Anterior cingulate cortex (tissue), 58 donors: ENCODE data around the gene ADAM15.
A peak's percentile ranks its signal among the peaks of the same experiment; 100 is the strongest.

Source experiments
- DNase-seq, 58 donors: peaks; one replicate each; lab custom pipeline; 2025; lab: John Stamatoyannopoulos, UW

ADAM15 gene

GRCh38 chr1:155082301-155083051 is 31.4 kb downstream of the ADAM15 start:
- DNase-seq, result peak in 1 of 58 donors; percentile 27

- no peak for DNase-seq
Observed at GRCh38 chr1:155083052-155083541, 32.0 kb downstream of the ADAM15 start.

- DNase-seq, result peak in 29 of 58 donors; percentile 8 to 75 (median 32)
Observed at GRCh38 chr1:155083865-155084721, 33.0 kb downstream of the ADAM15 start.

GRCh38 chr1:155084722-155085503 is 33.8 kb downstream of the ADAM15 start:
- peak; percentile 66 to 96 (median 91) for DNase-seq

GRCh38 chr1:155085504-155086127 is 34.5 kb downstream of the ADAM15 start:
- DNase-seq, result peak in 8 of 58 donors; percentile 15 to 63 (median 38)

- DNase-seq, result peak in 35 of 58 donors; percentile 9 to 73 (median 39)
Observed at GRCh38 chr1:155086128-155086741, 35.1 kb downstream of the ADAM15 start.

GRCh38 chr1:155086856-155087535 is 35.9 kb downstream of the ADAM15 start:
- no peak for DNase-seq

GRCh38 chr1:155091071-155092051 is 40.2 kb downstream of the ADAM15 start:
- peak in 52 of 58 donors; percentile 7 to 83 (median 54) for DNase-seq

- DNase-seq, result no peak
Observed at GRCh38 chr1:155092131-155092530, 41.0 kb downstream of the ADAM15 start.

GRCh38 chr1:155092641-155093040 is 41.5 kb downstream of the ADAM15 start:
- no peak for DNase-seq

GRCh38 chr1:155093911-155094621 is 43.0 kb downstream of the ADAM15 start:
- DNase-seq, result peak in 39 of 58 donors; percentile 16 to 89 (median 46)

GRCh38 chr1:155094622-155094948 is 43.5 kb downstream of the ADAM15 start:
- no peak for DNase-seq

- DNase-seq, result no peak
Observed at GRCh38 chr1:155099331-155099730, 48.2 kb downstream of the ADAM15 start.

GRCh38 chr1:155103325-155103724 is 52.2 kb downstream of the ADAM15 start:
- no peak for DNase-seq

GRCh38 chr1:155104605-155105534 is 53.8 kb downstream of the ADAM15 start:
- DNase-seq, result no peak

- DNase-seq, result no peak
Observed at GRCh38 chr1:155105604-155106011, 54.5 kb downstream of the ADAM15 start.
